SH-SY5Y (cell line): ENCODE results near the gene MCM6.

ENCODE experiments used
- GATA2 ChIP-seq: IDR thresholded peaks from 2 replicates; pipeline ENCODE4 v1.6.1; 2011; ENCODE audit warnings: mild to moderate bottlenecking, low read depth, low read length
- GATA3 ChIP-seq: IDR thresholded peaks from 2 replicates; pipeline ENCODE4 v1.6.1; 2011; ENCODE audit warnings: low read depth, mild to moderate bottlenecking, low read length, moderate library complexity

GRCh38 chr2:135876066-135876711, at the start of gene MCM6:
- TF ChIP-seq GATA2, result no peak
- no peak for TF ChIP-seq GATA3
